OCI-LY7 (cell line): ENCODE measurements around the gene BRSK2. TPM values are rescaled to one million over a fixed set of nuclear protein-coding genes. Genes with fewer than 3 reads are reported as not detected.
"Not testable (repeated sequence)": the region's sequence is repeated elsewhere in the genome, so short reads cannot be mapped to it uniquely, and the experiment has no call there.

ENCODE experiments used
- BruUV-seq: library from RNA; stranded (reverse); fragments of 400-500 nt; replicated peaks from 2 replicates; lab custom pipeline; 2021; lab: Mats Ljungman, UMichigan
- CTCF ChIA-PET: fragments of 300-600 bp; sonication (Branson Sonifier 250); formaldehyde crosslinking; loops from one replicate; lab custom pipeline; 2022; ENCODE audit warnings: antibody characterized with exemption; ENCODE audit not compliant: unreplicated experiment; lab: Charles Lee
- POLR2A ChIA-PET: fragments of 300-600 bp; sonication (Branson Sonifier 250); formaldehyde crosslinking; loops from one replicate; lab custom pipeline; 2022; ENCODE audit warnings: antibody characterized with exemption; lab: Charles Lee
- DNase-seq: peaks from one replicate; pipeline ENCODE4 v3.0.0-alpha.2; 2015; ENCODE audit warnings: low spot score
- H2AFZ ChIP-seq: fragments of 200-600 bp; sonication (generic), shearing (Covaris generic); 2 replicates; pipeline ENCODE4 v1.6.1; 2014; ENCODE audit warnings: mild to moderate bottlenecking, antibody characterized with exemption, low read length, moderate library complexity
- H3K27ac ChIP-seq: fragments of 200-600 bp; sonication (generic); 2 replicates; pipeline ENCODE4 v1.5.1; 2014; ENCODE audit warnings: mixed run types, low read depth, mild to moderate bottlenecking, moderate library complexity, low read length, inconsistent platforms; ENCODE audit not compliant: poor library complexity, severe bottlenecking
- H3K36me3 ChIP-seq: fragments of 200-600 bp; sonication (generic); 2 replicates; pipeline ENCODE4 v1.6.1; 2014; ENCODE audit warnings: mild to moderate bottlenecking, antibody characterized with exemption, low read length, moderate library complexity, mixed read lengths; ENCODE audit not compliant: insufficient read depth
- H3K4me1 ChIP-seq: fragments of 200-600 bp; sonication (generic); 2 replicates; pipeline ENCODE4 v1.5.1; 2014; ENCODE audit warnings: mild to moderate bottlenecking, low read length; ENCODE audit not compliant: insufficient read depth, poor library complexity, severe bottlenecking
- H3K4me2 ChIP-seq: fragments of 200-600 bp; sonication (generic); 2 replicates; pipeline ENCODE4 v1.6.1; 2014; ENCODE audit warnings: mild to moderate bottlenecking, low read length
- H3K4me3 ChIP-seq: fragments of 200-600 bp; sonication (generic); 2 replicates; pipeline ENCODE4 v1.5.1; 2014; ENCODE audit warnings: mild to moderate bottlenecking, low read depth, low read length; ENCODE audit not compliant: poor library complexity, severe bottlenecking
- H3K79me2 ChIP-seq: fragments of 200-600 bp; sonication (generic); 2 replicates; pipeline ENCODE4 v1.6.1; 2016; ENCODE audit warnings: low read depth, mild to moderate bottlenecking, low read length, moderate library complexity, mixed read lengths; ENCODE audit not compliant: insufficient read depth
- H3K9me2 ChIP-seq: fragments of 200-600 bp; sonication (generic); 2 replicates; pipeline ENCODE4 v1.6.1; 2016; ENCODE audit warnings: mild to moderate bottlenecking, low read length, mixed read lengths; ENCODE audit not compliant: insufficient read depth
- H3K9me3 ChIP-seq: fragments of 200-600 bp; sonication (generic); 2 replicates; pipeline ENCODE4 v1.6.1; 2014; ENCODE audit warnings: mild to moderate bottlenecking, mixed run types, low read length, mixed read lengths
- H4K20me1 ChIP-seq: fragments of 200-600 bp; sonication (generic); 2 replicates; pipeline ENCODE4 v1.6.1; 2014; ENCODE audit warnings: mild to moderate bottlenecking, antibody characterized with exemption, low read length, moderate library complexity, mixed read lengths; ENCODE audit not compliant: insufficient read depth
- EZH2phosphoT487 ChIP-seq: fragments of 200-600 bp; sonication (generic); IDR thresholded peaks from 2 replicates; pipeline ENCODE4 v1.6.1; 2018; ENCODE audit warnings: low read depth, borderline replicate concordance, mild to moderate bottlenecking, mixed run types, antibody characterized with exemption, low read length, moderate library complexity, mixed read lengths
- intact Hi-C: fragments of 100-400 bp; cut with micrococcal nuclease; formaldehyde crosslinking; loops from one replicate; pipeline ENCODE4 v1.10.0; 2022; ENCODE audit not compliant: unreplicated experiment
- total RNA-seq, 2 experiments: library from RNA; depleted of rRNA in 1 of 2; stranded (reverse); fragments of >200 nt in 1 of 2; shearing (Covaris generic) in 1 of 2; gene quantifications; 2 replicates each; pipeline ENCODE4 v1.2.3, GENCODE V29; 2014 to 2022
- TF ChIP-seq, protein P1 (sequence below): fragments of 200-600 bp; sonication (generic); conservative IDR thresholded peaks from 2 replicates; pipeline ENCODE4 v1.5.1; 2014; ENCODE audit warnings: mild to moderate bottlenecking, antibody characterized with exemption, low read length, moderate library complexity, mixed read lengths

BRSK2 gene
- total RNA-seq, 2 experiments from 2014 or later = not detected

DNA sequence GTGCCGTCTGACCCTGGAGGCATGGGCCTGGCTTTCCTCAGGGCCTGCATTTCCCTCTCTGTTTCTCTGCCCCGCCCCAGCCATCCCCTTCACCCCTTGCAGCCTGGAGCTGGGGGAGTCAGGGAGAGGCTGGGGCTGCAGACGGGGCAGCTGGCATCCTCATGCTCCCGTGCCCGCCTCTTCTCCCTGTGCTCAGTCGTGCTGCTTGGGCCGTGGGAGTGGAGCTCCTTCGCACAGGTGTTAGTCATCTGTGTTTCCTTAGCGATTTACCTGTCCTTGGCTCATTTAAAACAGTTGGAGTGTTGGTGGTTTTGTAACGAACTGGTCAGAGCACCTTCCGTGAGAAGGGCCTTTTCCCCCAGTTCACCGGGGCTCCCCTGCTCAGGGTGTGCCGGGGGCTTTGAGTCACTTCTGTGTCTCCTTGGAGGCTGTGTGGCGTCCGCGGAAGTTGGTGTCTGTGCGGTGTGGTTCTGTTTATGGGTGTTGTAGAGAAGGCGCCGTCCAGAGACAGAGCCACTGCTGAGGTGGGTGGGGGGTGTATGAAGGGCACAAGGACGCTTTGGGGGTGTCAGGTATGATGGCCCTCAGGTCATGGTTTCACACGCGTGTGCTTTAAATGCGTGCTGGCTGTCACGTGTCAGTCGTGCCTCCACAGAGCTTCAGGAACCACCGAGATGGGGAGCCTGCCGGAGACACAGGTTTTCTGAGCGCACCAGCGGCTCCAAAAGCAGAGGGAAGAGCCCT, 19.5 kb downstream of the BRSK2 start:
- Histone ChIP-seq H4K20me1 (no peaks in the 10 kb centered on the region), H3K9me3 (no peaks in the 10 kb centered on the region), H3K4me1 (no peaks in the 10 kb centered on the region), H3K27ac (no peak overlapping the region), H3K79me2 (no peaks in the 10 kb centered on the region), H3K9me2 (no peaks in the 10 kb centered on the region), H3K4me3 (no peak overlapping the region), H2AFZ (no peak overlapping the region), H3K36me3 (no peaks in the 10 kb centered on the region), H3K4me2 (no peak overlapping the region)
- ChIA-PET POLR2A (no interaction called here), CTCF (no interaction called here)
- DNase-seq = no peak
- intact Hi-C loops = no loop called here
- BruUV-seq = no TSS peak
- no peak for TF ChIP-seq EZH2phosphoT487
- TF ChIP-seq, protein P1, sequence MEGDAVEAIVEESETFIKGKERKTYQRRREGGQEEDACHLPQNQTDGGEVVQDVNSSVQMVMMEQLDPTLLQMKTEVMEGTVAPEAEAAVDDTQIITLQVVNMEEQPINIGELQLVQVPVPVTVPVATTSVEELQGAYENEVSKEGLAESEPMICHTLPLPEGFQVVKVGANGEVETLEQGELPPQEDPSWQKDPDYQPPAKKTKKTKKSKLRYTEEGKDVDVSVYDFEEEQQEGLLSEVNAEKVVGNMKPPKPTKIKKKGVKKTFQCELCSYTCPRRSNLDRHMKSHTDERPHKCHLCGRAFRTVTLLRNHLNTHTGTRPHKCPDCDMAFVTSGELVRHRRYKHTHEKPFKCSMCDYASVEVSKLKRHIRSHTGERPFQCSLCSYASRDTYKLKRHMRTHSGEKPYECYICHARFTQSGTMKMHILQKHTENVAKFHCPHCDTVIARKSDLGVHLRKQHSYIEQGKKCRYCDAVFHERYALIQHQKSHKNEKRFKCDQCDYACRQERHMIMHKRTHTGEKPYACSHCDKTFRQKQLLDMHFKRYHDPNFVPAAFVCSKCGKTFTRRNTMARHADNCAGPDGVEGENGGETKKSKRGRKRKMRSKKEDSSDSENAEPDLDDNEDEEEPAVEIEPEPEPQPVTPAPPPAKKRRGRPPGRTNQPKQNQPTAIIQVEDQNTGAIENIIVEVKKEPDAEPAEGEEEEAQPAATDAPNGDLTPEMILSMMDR = no peak

DNA sequence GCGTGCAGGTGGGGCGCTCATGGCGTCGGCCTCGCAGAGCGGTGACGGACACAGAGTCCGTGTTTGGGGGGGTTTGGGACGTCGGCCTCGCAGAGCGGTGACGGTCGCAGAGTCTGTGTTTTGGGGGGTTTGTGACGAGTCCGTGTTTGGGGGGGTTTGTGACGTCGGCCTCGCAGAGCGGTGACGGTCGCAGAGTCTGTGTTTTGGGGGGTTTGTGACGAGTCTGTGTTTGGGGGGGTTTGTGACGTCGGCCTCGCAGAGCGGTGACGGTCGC, 20.1 kb downstream of the BRSK2 start:
- POLR2A ChIA-PET, BruUV-seq, H3K79me2 ChIP-seq, H3K4me2 ChIP-seq, DNase-seq, H3K4me3 ChIP-seq, H4K20me1 ChIP-seq, H3K4me1 ChIP-seq, intact Hi-C loops, H3K27ac ChIP-seq, H3K36me3 ChIP-seq, H3K9me3 ChIP-seq, H2AFZ ChIP-seq, H3K9me2 ChIP-seq, CTCF ChIA-PET: not testable (repeated sequence)

DNA sequence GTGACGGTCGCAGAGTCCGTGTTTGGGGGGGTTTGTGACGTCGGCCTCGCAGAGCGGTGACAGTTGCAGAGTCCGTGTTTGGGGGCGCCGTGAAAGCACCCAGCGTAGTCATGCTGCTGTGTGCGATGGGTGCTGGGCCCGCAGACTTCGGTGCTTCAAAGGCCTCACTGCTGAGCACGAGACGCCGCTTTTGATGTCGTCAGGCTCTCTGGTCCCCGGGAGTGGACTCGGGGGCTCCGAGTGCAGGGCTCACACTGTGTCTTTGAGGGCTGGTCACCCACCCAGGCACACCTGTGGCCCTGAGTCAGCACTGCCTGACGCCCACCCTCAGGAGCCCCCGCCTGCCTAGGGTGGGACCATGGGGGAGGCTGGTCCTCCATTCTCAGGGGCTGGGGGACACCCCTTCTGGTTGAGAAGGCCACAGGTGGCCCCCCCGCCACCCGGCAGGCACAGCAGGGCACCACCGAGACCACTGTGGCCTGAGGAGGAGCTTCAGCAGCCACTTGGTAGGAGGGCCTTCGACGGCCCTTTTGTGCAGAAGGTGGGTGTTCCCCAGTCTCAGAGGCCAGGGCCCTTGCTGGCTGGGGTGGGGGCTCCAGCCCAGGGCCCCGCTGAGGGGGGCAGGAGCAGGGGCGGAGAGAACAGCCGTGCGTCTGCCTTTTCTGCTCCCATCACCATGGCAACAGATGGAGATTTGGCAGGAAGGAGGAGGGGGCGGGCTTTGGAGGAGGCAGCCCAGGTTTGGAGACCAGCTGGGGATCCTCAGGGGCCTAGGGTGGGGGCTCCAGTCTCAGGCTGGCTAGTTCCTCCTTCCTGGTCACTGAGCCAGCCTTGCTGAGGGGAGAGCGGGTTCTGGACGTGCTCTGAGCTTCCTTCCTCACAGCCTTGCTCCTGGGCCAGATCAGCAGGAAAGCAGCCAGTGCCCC, 20.9 kb downstream of the BRSK2 start:
- no peaks in the 10 kb centered on the region for H3K79me2 ChIP-seq
- H3K27ac ChIP-seq = no peak overlapping the region
- no TSS peak for BruUV-seq
- H2AFZ ChIP-seq = no peak overlapping the region
- no peaks in the 10 kb centered on the region for H4K20me1 ChIP-seq
- H3K4me2 ChIP-seq = no peak overlapping the region
- no peaks in the 10 kb centered on the region for H3K36me3 ChIP-seq
- DNase-seq = no peak
- H3K9me2 ChIP-seq = no peaks in the 10 kb centered on the region
- intact Hi-C loops = no loop called here
- no peak overlapping the region for H3K4me3 ChIP-seq
- H3K4me1 ChIP-seq = no peaks in the 10 kb centered on the region
- H3K9me3 ChIP-seq = 0 out of 2 replicates have a peak, but pooled peaks cover 2% of the 10 kb centered on the region
- no peak for TF ChIP-seq EZH2phosphoT487
- TF ChIP-seq, protein P1 = no peak
- CTCF ChIA-PET = no interaction called here
- POLR2A ChIA-PET = no interaction called here
